GM12878 (cell line): ENCODE measurements around the gene CCSER1. TPM values are rescaled to one million over a fixed set of nuclear protein-coding genes. Genes with fewer than 3 reads are reported as not detected.

Source experiments
- ASH2L ChIP-seq: fragments of 300-600, 200-600 bp; sonication (generic); IDR thresholded peaks from 2 replicates; pipeline ENCODE4 v1.6.1; 2017; ENCODE audit warnings: low read depth, mild to moderate bottlenecking, borderline replicate concordance
- CEBPB ChIP-seq, 2 experiments: fragments of 150-350 bp in 1 of 2; IDR thresholded peaks; 2 replicates each; pipeline ENCODE4 v1.6.1; 2012 to 2014; ENCODE audit warnings: low read depth in 2 of 2, low read length in 2 of 2, borderline replicate concordance in 1 of 2, inconsistent platforms in 1 of 2
- CHD4 ChIP-seq: fragments of 200-600 bp; sonication (generic); IDR thresholded peaks from 2 replicates; pipeline ENCODE4 v1.6.1; 2016; ENCODE audit warnings: mild to moderate bottlenecking
- EP300 ChIP-seq, 2 experiments: fragments of 150-350 bp in 1 of 2; IDR thresholded peaks; 2 replicates each; pipeline ENCODE4 v1.6.1; 2011 to 2012; ENCODE audit warnings: low read depth in 2 of 2, low read length in 2 of 2, borderline replicate concordance in 1 of 2, improper control_type of control experiment in 1 of 2, inconsistent platforms in 1 of 2; ENCODE audit not compliant: control insufficient read depth in 1 of 2
- JUNB ChIP-seq: IDR thresholded peaks from 2 replicates; pipeline ENCODE4 v1.6.1; 2016; ENCODE audit warnings: antibody characterized with exemption, mild to moderate bottlenecking
- PML ChIP-seq: IDR thresholded peaks from 2 replicates; pipeline ENCODE4 v1.6.1; 2012; ENCODE audit warnings: low read length, inconsistent platforms
- POLR2AphosphoS2 ChIP-seq: IDR thresholded peaks from 2 replicates; pipeline ENCODE4 v1.6.1; 2011; ENCODE audit warnings: low read depth, mild to moderate bottlenecking, low read length, improper control_type of control experiment, moderate library complexity
- RBBP5 ChIP-seq: fragments of 200-600 bp; sonication (generic); conservative IDR thresholded peaks from 2 replicates; pipeline ENCODE4 v1.6.1; 2016
- RELB ChIP-seq: fragments of 450-650 bp; IDR thresholded peaks from 2 replicates; pipeline ENCODE4 v1.6.1; 2017; ENCODE audit warnings: low read depth, mild to moderate bottlenecking, moderate library complexity
- SMAD5 ChIP-seq: IDR thresholded peaks from 2 replicates; pipeline ENCODE4 v1.6.1; 2016; ENCODE audit warnings: antibody characterized with exemption, low read depth
- TBL1XR1 ChIP-seq: IDR thresholded peaks from 2 replicates; pipeline ENCODE4 v1.6.1; 2012; ENCODE audit warnings: low read depth, low read length, improper control_type of control experiment
- USF2 ChIP-seq: IDR thresholded peaks from 2 replicates; pipeline ENCODE4 v1.6.1; 2011; ENCODE audit warnings: low read depth, low read length, improper control_type of control experiment, borderline replicate concordance
- WRNIP1 ChIP-seq: IDR thresholded peaks from 2 replicates; pipeline ENCODE4 v1.6.1; 2011; ENCODE audit warnings: low read depth, low read length, improper control_type of control experiment, borderline replicate concordance
- ZNF24 ChIP-seq: fragments of 450-650 bp; IDR thresholded peaks from 2 replicates; pipeline ENCODE4 v1.6.1; 2017; ENCODE audit warnings: antibody characterized with exemption, mild to moderate bottlenecking
- polyA plus RNA-seq, 11 experiments: library from polyadenylated mRNA; depleted of rRNA in 4 of 11; unstranded in 6 of 11; stranded (reverse) in 5 of 11; fragments of >200 nt; fragmentation: Nextera tagmentation in 4 of 11; fragmentation: Illumina TruSeq in 1 of 11; extraction: Ambion mirVana in 4 of 11; extraction: Trizol in 1 of 11; gene quantifications; 1 replicate in 1 of 11; 2 replicates in 10 of 11; pipeline versions ENCODE4 v1.2.1 to v1.2.3, GENCODE V29; 2011 to 2016; ENCODE audit warnings: inconsistent platforms in 2 of 11, missing spikeins in 2 of 11, low read depth in 1 of 11
- total RNA-seq, 4 experiments: library from RNA; depleted of rRNA in 3 of 4; stranded (reverse); fragments of >200 nt in 3 of 4; fragmentation: Illumina TruSeq in 1 of 4; extraction: Trizol in 1 of 4; gene quantifications; 2 replicates each; pipeline versions ENCODE4 v1.2.1 to v1.2.3, GENCODE V29; 2013 to 2021
- TF ChIP-seq, protein P1 (sequence below): fragments of 450-650 bp; formaldehyde crosslinking; IDR thresholded peaks from 2 replicates; pipeline ENCODE4 v1.5.0; 2022; ENCODE audit warnings: mild to moderate bottlenecking, missing genetic modification characterization
- TF ChIP-seq, protein P2 (sequence below): IDR thresholded peaks from 2 replicates; pipeline ENCODE4 v1.6.1; 2012; ENCODE audit warnings: low read depth, low read length, improper control_type of control experiment
- TF ChIP-seq, protein P3 (sequence below): fragments of 450-650 bp; conservative IDR thresholded peaks from 2 replicates; pipeline ENCODE4 v1.6.1; 2017; ENCODE audit warnings: mild to moderate bottlenecking, moderate library complexity
- TF ChIP-seq, protein P4 (sequence below): fragments of 450-650 bp; IDR thresholded peaks from 2 replicates; pipeline ENCODE4 v1.6.1; 2016; ENCODE audit warnings: mild to moderate bottlenecking
- TF ChIP-seq, protein P5 (sequence below): IDR thresholded peaks from 2 replicates; pipeline ENCODE4 v1.6.1; 2011; ENCODE audit warnings: borderline replicate concordance, low read depth, mild to moderate bottlenecking, moderate library complexity, mixed read lengths, low read length; ENCODE audit not compliant: insufficient read depth; ENCODE audit errors: extremely low read length

Gene CCSER1
- total and polyA plus RNA-seq, 10 of the 15 experiments (the other 5 are each of a cell fraction or from before 2014, with no cell fraction given): 0.22 to 2.7 (median 1.0) TPM

GRCh38 chr4:90842960-90843359 lies 715.8 kb downstream of the CCSER1 start (continued):
- TF ChIP-seq USF2: no peak
- TF ChIP-seq, protein P1, sequence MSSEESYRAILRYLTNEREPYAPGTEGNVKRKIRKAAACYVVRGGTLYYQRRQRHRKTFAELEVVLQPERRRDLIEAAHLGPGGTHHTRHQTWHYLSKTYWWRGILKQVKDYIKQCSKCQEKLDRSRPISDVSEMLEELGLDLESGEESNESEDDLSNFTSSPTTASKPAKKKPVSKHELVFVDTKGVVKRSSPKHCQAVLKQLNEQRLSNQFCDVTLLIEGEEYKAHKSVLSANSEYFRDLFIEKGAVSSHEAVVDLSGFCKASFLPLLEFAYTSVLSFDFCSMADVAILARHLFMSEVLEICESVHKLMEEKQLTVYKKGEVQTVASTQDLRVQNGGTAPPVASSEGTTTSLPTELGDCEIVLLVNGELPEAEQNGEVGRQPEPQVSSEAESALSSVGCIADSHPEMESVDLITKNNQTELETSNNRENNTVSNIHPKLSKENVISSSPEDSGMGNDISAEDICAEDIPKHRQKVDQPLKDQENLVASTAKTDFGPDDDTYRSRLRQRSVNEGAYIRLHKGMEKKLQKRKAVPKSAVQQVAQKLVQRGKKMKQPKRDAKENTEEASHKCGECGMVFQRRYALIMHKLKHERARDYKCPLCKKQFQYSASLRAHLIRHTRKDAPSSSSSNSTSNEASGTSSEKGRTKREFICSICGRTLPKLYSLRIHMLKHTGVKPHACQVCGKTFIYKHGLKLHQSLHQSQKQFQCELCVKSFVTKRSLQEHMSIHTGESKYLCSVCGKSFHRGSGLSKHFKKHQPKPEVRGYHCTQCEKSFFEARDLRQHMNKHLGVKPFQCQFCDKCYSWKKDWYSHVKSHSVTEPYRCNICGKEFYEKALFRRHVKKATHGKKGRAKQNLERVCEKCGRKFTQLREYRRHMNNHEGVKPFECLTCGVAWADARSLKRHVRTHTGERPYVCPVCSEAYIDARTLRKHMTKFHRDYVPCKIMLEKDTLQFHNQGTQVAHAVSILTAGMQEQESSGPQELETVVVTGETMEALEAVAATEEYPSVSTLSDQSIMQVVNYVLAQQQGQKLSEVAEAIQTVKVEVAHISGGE (CRISPR knock-in tag): no peak
- TF ChIP-seq CEBPB (IDR thresholded peaks at IDR 0.05; ENCODE audit: borderline replicate concordance in 1 of 2, low read depth in 2 of 2, low read length in 2 of 2): no peak
- no peak for TF ChIP-seq WRNIP1
- TF ChIP-seq JUNB: no peak
- peak; percentile 90 for TF ChIP-seq ZNF24
- TF ChIP-seq EP300 (IDR thresholded peaks at IDR 0.05; ENCODE audit: borderline replicate concordance in 1 of 2, control insufficient read depth in 1 of 2, low read depth in 2 of 2, low read length in 2 of 2): peak; percentile 45 to 82; a peak in 1 of 4 replicates
- TF ChIP-seq ASH2L: no peak
- no peak for TF ChIP-seq PML
- TF ChIP-seq, protein P2, sequence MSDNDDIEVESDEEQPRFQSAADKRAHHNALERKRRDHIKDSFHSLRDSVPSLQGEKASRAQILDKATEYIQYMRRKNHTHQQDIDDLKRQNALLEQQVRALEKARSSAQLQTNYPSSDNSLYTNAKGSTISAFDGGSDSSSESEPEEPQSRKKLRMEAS: no peak
- no peak for TF ChIP-seq CHD4
- TF ChIP-seq, protein P3, sequence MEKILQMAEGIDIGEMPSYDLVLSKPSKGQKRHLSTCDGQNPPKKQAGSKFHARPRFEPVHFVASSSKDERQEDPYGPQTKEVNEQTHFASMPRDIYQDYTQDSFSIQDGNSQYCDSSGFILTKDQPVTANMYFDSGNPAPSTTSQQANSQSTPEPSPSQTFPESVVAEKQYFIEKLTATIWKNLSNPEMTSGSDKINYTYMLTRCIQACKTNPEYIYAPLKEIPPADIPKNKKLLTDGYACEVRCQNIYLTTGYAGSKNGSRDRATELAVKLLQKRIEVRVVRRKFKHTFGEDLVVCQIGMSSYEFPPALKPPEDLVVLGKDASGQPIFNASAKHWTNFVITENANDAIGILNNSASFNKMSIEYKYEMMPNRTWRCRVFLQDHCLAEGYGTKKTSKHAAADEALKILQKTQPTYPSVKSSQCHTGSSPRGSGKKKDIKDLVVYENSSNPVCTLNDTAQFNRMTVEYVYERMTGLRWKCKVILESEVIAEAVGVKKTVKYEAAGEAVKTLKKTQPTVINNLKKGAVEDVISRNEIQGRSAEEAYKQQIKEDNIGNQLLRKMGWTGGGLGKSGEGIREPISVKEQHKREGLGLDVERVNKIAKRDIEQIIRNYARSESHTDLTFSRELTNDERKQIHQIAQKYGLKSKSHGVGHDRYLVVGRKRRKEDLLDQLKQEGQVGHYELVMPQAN: no peak
- TF ChIP-seq RBBP5: no peak
- TF ChIP-seq, protein P4, sequence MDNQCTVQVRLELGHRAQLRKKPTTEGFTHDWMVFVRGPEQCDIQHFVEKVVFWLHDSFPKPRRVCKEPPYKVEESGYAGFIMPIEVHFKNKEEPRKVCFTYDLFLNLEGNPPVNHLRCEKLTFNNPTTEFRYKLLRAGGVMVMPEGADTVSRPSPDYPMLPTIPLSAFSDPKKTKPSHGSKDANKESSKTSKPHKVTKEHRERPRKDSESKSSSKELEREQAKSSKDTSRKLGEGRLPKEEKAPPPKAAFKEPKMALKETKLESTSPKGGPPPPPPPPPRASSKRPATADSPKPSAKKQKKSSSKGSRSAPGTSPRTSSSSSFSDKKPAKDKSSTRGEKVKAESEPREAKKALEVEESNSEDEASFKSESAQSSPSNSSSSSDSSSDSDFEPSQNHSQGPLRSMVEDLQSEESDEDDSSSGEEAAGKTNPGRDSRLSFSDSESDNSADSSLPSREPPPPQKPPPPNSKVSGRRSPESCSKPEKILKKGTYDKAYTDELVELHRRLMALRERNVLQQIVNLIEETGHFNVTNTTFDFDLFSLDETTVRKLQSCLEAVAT: no peak
- TF ChIP-seq, protein P5, sequence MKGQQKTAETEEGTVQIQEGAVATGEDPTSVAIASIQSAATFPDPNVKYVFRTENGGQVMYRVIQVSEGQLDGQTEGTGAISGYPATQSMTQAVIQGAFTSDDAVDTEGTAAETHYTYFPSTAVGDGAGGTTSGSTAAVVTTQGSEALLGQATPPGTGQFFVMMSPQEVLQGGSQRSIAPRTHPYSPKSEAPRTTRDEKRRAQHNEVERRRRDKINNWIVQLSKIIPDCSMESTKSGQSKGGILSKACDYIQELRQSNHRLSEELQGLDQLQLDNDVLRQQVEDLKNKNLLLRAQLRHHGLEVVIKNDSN: no peak
- TF ChIP-seq TBL1XR1: no peak
- no peak for TF ChIP-seq POLR2AphosphoS2
- no peak for TF ChIP-seq SMAD5
- TF ChIP-seq RELB: peak; percentile 71; the same call in 1 of the 2 replicates
